NOMO-1 treated with dmso at 0.1 percent for 144 hours (cell line): ENCODE results near the gene PHACTR3.
"Not testable (repeated sequence)": the region's sequence is repeated elsewhere in the genome, so short reads cannot be mapped to it uniquely, and the experiment has no call there.

ENCODE experiments used
- DNase-seq: peaks from one replicate; lab custom pipeline; 2025; ENCODE audit not compliant: unreplicated experiment; lab: John Stamatoyannopoulos, UW

Gene PHACTR3

DNA sequence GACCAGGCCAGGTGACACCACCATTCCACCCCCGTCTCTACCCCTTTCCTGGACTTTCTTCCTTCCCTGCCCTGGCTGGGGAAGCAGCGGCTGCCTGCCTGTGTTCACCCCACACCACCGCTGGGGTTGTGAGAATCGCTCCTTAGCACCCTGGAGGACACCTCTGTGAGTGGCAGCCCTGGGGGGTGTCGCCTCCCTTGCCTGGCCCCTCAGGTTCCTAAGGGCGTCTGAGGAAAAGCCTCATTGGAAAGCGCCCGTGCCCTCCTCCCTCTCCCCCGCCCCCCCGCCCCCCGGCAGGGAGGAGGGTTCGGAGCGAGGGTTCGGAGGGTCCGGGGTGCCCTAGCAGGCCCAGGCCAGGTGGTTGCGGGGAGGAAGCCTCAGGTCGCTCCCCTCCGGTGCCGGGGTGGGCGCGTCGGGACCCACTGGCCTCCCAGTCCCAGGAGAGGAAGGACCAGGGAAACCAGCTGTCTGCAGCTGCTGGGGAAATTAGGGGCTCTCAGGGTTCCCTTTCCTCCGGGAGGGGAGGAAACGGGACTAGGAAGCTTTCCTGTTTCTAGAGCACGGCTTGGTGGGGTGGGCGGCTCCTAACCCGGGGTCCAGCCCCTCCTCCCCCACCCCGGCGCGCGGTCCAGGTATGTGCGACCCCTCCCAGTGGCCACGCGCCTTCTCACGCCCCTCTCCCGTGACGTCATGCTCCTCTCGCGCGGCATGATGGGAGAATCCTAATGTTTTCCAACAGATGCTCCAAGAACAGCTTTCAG is at the start of gene PHACTR3:
Gene PHACTR3 (plus strand): TSS at position 760 of the 761 bp plus-strand sequence. CDS start 475 bp downstream, outside the sequence.
- no peak for DNase-seq

DNA sequence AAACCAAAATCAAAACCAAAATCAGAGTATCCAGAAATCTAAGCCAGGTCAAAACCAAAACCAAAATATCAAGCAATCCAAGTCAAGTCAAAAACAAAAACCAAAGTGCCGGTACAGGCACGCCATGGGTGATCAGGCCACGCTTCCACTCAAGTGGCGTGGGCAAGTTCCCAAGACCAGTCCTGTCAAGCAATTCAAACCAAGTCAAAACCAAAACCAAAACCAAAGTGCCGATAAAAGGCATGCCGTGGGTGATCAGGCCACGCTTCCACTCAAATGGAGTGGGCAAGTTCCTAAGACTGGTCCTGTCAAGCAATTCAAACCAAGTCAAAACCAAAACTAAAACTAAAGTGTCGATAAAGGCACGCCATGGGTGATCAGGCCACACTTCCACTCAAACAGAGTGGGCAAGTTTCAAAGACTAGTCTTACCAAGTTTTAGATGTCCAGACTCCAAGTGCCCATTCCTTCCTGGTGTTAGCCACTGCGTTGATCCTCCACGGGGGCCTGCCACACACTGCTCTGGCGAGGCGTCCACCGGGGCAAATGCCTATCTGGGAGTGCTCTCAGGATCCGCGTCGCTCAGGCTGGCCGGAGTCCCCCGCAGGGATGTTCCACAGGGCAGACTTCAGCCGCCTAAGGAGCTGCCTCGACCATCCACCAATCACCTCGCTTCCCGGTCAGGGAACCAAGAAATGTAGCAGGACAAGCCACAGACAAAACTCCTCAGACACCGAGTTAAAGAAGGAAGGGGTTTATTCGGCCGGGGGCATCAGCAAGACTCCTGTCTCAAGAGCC is 46.4 kb upstream of the PHACTR3 start:
- not testable (repeated sequence) for DNase-seq

DNA sequence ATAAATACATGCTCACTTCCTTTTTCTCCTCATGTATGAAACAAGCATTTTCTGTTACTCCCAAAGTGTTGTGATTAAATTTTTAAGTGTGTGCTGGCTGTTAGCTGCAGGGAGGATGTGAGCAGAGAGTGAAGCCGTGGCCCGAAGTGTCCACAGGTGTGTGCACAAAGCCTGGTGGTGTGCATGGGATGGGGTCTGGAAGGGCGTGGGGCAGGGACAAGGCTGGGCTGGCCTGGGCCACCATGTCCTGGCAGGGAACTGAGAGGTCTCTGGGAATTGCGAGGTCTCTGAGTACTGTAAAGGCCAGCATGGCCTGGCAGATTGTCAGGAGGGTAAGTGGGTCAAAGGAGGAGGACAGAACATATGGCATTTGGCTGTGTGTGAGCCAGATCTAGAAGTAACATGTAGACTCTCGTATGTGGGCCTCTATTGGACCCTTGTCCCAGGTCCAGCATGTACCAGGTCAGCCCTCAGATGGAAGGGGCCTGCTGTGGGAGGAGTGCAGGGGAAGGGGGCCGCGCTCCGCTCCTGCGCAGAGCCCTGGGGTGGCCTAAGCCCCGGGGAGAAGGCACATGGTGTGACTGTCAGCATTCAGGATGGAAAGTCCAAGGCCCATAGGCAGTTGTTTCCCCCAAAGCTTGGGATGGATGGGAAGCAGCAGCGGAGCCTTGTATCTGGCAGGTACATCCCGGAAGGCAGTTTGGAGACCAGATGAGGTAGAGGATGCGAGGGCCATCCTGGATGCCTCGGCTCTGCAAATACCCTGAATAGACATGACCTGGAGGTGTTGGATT is 45.1 kb upstream of the PHACTR3 start:
- no peak for DNase-seq

DNA sequence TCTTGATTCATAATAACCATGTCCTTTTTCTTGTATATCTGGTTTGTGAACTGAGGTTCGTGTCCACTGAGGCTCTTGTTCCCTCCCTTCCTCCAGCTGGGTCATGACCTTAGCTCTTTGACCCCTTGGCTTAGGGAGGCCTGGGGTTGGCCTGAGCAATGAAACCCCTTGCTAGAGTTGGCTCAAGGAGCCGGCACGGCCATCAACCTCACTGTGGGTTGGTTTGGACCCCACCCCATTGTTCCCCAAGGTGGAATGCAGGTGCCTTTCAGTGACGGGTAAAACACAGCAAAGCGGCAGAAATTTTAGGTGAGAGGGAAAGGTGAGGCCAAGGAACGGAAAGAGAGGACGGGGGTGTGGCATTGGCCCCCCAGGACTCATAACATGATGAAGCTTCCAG is 44.5 kb upstream of the PHACTR3 start:
- DNase-seq, result no peak

DNA sequence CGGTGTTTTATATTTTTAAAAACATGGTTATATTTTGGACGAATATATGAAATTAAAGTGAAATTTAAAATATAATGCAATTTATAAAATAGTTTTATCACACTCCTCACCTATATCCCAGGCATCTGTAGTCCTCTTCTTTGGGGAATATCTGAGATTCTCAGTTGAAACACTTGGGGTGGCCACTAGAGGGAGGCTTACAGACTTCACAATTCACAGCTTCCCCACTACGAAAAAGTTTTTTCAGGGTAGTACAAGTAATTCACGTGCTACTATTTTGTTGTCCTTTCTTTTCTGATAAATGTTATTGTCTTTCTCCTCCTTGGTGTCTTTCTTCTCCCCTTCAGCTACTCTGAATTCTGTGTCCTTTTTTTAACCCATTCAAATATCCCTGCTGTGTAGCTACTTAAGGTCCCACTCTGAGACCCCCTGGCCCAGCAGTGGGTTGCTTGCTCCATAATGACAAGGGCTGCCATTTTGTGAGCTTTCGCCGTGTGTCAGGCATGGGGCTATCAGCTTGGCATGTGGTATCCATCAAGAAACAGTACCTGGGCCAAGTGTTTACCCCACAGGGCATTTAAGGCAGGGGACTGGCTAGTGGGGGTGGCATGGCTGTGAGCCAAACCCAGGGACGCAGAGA is 43.6 kb upstream of the PHACTR3 start:
- no peak for DNase-seq

DNA sequence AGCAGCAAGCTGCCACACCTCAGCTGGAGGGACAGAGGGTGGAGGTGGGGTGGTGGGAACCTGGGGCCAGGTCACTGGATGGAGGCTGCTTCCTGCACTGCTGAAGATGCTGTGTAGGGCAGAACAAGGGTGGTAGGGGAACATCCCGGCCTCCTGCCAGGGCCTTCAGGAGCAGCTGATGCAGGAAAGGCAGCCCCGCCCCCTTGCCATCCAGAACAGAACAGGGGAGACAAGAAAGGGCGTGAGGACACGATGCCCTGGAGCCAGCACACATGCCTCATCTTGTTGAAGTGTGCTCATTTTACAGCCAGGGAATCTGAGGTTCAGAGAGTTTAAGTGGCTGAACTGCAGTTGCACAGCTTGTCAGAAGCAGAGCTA is 43.1 kb upstream of the PHACTR3 start:
- no peak for DNase-seq

DNA sequence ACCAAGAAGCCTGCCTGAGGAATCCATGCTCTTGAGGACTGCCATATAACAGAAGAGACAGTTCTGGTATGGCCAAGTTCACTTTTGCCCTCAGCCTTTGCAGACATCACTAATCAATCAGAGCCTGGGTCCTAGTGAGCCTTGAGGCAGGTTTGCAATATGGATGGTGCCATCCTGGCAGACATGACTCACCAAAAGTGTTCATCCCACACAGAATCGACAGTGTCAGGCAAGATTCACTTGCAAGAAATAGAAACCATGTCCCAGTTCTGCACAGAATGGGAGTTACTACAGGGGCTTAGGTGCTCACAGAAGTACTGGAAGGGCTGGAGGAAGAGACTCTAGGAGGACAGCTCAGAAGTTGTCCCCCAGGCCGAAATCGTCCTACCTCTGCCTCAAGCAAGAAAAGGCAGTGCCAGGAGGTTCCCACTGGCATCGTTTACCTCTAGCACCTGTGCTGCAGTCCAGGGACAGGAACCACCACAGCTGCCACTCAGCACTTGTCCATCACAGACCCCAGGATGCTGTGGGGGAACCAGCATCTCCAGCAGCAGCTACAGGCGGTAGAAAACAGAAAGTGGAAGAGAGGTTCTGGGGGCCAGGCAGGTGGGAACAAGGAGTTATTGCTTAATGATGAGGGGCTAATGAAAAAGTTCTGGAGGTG is 42.6 kb upstream of the PHACTR3 start:
- no peak for DNase-seq

DNA sequence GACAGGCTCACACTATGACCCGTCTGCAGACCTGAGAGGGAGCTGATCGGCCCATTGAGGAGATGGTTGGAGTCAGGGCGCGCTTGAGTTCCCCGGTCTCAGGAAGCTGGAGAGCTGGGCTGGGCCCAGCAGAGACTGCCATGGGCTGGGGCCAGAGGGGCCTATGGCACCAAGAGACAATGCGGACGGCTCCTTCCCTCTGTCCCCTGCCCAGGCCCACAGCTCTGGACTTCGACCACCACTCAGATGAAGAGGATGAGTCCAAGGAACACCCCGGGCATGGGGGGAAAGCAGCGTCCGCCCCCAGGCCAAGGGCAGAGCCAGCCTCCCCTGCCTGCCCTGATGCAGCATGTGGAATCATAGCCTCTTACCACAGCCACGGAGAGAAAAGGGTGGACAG is 40.2 kb upstream of the PHACTR3 start:
- DNase-seq, result no peak

DNA sequence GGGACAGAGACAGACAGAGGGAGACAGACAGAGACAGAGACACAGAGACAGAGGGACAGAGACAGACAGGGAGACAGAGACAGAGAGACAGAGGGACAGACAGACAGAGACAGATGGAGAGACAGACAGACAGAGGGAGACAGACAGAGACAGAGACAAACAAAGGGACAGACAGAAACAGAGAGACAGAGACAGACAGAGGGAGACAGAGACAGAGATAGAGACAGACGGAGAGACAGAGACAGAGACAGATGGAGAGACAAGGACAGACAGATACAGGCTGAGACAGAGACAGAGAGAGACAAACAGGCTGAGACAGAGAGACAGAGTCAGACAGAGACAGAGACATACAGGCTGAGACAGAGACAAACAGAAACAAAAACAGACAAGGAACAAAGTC is 39.4 kb upstream of the PHACTR3 start:
- DNase-seq, result no peak

DNA sequence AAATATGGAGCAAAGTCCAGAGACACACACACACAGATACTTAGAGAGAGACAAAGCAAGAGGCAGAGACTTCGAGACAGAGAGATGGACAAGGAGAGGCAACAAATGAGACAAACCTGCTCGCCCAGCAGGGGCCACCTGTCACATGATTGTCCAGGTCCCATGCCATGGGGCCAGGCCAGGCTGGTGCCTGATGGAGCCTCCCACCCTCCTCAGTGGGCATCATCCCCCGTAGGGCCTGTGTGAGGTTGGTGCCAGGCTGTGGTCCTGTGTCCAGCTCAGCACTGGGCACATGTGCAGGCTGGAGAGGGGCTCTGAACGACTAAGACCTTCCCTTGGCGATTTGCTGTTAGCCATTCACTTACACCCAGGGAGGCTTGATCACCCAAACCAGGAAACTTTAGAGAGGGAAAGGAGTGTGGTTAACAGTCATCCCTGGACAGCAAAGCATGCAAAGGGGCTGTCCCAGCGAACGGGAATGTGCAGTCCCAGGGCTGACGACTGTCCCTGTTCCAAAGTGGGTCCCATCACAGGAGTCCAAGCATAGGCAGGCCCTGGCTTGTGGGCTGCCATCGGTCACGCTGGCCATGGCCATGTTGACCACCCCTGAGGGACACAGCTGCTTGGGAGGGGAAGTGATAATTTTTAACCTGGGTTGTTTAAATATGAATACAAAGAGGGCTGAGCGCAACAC is 38.4 kb upstream of the PHACTR3 start:
- DNase-seq, result no peak

DNA sequence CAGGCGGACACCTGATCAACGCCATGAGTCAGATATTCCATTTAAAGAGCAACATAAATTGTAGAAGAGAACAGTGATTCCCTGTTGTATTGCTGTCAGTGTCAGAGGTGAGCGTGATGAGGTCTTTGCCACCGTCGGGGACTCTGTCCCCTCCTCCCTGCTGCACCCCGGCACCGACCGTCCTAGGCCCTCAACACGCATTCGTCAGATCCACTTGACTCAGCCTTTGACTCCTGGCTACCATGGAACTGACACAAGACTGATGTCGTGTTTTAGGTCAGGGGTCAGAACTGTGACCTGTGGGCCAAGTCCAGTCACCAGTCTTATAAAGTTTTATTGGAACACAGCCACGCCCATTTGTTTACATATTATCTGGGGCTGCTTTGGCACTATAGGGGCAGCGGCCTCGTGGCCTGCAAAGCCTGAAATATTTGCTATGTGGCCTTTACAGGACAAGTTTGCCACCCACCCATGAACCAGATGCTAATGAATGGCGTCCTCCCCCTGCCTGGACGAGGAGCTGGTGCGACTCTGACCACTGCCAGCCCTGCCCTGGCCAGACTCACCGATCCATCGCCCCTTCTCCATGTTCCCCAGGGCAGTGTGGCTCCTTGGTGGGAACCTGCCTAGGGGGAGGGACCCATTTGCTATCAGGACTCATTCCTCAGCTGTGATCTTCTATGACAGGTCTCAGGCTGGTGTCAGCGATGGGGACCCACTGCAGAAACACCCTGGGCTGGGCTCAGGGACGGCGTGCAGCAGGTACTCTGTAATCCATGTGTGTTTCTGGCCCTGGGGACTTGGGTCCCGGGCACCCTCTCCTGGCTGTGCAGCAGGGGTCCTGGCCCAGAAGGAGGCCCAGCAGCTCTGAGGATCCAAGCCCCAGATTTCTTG is 37.5 kb upstream of the PHACTR3 start:
- DNase-seq, result no peak

DNA sequence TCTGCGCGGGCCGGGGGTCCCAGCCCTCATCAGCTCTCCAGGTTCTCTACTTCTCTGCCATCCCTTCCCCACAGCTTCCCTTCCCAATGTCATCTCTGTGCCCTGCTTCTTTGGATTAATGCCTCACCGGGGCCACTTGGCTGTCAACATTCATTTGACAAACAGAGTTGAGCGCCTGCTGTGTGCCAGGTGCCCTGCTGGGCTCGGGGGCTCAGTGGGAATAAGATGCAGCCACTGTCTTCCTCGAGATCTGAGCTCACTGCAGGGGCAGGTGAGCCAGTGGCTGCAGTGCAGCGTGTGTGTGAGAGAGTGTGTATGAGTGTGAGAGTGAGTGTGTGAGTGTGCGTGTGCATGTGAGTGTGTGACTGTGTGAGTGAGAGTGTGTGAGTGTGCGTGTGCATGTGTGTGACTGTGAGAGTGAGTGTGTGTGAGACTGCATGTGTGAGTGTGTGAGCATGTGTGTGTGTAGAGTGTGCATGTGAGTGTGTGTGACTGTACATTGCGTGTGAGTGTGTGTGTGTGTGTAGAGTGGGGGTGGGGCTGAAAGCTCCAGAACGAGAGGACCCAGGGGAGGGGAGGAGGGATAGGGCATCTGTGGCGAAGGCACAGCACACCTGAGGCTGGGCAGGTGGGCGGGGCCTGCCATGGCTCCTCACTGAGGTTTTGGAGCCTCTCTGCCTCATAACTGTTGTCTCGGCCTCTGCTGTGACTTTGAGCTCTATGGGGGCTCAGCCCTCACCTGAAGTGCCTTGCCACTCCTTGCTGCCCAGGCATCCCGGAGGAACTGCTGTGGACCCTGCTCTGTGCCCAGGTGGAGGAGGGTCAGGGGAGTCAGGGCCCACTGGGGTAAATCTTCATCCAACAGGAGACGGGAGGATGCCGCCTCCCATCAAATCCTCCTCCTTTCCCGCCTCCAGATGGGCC is 36.5 kb upstream of the PHACTR3 start:
- DNase-seq, result no peak

DNA sequence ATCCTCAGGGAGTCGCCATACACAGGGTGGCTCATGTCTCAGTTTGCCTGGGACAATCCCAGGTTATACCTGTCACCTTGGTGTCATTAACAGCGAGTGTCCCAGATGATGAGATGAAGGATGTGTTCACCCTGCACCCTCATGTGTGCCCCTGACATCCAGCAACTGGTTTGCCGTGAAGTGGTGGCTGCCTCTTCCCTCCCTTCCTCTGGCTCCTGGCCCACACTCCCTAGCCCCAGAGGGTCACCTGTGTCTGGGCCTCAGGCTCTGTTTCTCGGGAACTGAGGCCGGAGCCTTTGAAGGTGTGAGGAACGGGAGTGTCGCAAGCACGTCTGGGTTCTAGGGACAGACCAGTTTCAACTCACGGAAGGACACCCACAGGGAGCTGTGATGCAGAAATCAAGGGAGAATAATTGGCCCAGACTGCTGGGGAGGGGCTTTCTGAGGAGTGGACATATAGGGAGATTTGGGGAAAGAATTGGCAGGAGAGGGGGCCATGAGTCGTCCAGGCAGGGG is 35.8 kb upstream of the PHACTR3 start:
- DNase-seq, result no peak

DNA sequence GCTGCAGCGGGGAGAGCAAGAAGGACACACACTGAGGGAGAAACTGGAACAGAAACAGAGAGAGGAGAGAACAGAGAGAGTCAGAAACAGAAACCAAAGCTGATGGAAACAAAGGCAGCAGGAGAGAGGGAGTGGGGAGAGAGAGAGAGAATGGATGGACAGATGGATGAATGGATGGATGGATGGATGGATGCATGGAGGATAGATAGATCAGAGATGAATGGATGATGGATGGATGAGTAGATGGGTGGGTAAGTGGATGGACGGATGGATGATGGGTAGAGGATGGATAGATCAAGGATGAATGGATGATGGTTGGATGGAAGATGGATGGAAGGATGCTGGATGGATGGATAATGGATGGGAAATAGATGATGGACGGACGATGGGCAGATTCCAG is 35.0 kb upstream of the PHACTR3 start:
- DNase-seq, result no peak

DNA sequence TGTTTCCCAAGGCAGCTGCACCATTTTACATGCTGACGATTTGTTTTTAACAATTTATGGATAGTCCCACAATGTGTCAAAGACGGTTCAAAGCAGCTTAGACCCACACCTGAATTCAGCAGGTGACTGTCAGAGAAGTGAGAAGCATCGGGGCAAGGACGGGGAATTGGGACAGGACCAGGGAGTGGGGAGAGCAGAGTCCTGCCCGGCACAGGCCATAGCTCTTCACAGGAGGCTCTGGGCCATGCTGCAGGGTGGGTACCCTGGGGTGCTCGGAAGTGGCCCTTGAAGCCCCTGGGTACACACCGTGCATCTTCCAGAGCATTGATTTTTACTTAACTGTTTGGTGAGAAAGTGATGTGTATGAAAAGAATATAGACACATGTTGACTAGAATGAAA is 33.2 kb upstream of the PHACTR3 start:
- DNase-seq, result no peak

DNA sequence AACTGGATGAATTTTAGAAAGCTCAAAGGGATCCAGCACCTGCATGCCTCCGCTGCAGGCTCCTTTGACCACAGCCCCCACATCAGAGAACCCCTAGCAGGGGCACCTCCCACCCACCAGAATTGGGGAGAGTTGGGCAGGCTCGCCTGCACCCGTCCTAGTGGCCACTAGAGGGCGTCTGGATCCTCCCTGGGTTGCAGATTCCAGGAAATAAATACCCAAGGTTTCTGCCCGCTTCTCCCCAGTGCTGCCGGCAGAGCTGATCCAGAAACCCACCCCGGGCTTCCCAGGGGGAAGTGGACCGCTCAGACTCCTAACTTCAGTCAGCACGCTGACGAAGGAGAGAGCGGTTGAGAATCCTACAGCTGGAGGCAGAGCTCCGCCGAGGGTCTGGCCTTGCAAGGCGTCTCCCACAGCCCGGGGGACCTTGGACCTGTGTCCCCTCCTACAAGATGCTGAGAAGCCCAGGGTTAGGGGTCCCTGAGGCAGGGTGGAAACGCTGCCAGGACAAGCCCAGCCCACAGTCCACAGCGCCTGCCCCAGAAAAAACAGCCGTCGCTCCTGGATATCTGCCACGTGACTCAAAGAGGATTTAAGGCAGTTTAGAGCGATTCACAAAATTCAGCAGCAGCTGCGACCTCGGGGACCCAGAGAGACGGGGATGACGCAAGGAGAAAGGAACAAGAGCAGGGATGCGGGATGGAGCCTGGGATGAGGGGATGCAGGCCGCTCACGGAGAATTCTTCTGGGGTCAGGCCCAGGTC is 32.6 kb upstream of the PHACTR3 start:
- no peak for DNase-seq

DNA sequence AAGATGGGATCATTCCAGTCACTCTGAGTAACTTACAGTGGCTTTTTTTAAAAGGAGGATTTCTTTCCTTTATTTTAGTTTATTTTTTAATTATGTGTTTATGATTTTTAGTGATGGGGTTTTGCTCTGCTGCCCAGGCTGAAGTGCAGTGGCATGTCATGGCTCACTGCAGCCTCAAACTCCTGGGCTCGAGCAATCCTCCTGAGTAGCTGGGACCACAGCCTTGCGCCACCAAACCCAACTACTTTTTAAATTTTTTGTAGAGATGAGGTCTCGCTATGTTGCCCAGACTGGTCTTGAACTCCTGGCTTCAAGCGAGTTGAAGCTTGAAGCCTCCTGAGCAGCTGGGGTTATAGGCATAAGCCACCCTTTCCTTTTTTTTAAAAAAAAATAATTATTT is 31.8 kb upstream of the PHACTR3 start:
- DNase-seq, result no peak
